ENCODE data around the gene PYY.

PYY gene

DNA sequence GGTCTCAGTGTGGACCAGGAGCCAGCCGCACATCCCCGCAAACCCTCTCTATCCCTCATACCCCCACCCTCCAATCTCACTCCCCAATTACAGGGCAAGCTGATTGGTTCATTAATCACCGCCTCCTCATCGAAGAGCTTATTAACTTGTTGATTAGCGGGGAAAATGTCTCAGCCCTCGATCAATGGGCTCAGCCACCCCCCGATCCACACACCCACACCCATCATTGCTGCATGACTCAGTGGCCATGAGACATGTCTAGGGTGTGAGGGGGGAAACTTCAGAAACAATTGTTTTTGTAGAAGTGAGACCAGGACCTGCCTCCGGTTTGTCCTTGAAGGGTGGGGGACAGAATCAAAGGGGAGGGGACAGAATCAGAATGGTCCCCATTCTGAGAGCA lies 2.5 kb upstream of the PYY start:
- TF ChIP-seq, protein P1, sequence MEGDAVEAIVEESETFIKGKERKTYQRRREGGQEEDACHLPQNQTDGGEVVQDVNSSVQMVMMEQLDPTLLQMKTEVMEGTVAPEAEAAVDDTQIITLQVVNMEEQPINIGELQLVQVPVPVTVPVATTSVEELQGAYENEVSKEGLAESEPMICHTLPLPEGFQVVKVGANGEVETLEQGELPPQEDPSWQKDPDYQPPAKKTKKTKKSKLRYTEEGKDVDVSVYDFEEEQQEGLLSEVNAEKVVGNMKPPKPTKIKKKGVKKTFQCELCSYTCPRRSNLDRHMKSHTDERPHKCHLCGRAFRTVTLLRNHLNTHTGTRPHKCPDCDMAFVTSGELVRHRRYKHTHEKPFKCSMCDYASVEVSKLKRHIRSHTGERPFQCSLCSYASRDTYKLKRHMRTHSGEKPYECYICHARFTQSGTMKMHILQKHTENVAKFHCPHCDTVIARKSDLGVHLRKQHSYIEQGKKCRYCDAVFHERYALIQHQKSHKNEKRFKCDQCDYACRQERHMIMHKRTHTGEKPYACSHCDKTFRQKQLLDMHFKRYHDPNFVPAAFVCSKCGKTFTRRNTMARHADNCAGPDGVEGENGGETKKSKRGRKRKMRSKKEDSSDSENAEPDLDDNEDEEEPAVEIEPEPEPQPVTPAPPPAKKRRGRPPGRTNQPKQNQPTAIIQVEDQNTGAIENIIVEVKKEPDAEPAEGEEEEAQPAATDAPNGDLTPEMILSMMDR (conservative IDR thresholded peaks at IDR 0.05; ENCODE audit: low read depth, low read length) = no peak
- no peak for DNase-seq (ENCODE audit: low read depth)
- no peak overlapping the region for H3K4me3 ChIP-seq (ENCODE audit: low read depth, low read length)

DNA sequence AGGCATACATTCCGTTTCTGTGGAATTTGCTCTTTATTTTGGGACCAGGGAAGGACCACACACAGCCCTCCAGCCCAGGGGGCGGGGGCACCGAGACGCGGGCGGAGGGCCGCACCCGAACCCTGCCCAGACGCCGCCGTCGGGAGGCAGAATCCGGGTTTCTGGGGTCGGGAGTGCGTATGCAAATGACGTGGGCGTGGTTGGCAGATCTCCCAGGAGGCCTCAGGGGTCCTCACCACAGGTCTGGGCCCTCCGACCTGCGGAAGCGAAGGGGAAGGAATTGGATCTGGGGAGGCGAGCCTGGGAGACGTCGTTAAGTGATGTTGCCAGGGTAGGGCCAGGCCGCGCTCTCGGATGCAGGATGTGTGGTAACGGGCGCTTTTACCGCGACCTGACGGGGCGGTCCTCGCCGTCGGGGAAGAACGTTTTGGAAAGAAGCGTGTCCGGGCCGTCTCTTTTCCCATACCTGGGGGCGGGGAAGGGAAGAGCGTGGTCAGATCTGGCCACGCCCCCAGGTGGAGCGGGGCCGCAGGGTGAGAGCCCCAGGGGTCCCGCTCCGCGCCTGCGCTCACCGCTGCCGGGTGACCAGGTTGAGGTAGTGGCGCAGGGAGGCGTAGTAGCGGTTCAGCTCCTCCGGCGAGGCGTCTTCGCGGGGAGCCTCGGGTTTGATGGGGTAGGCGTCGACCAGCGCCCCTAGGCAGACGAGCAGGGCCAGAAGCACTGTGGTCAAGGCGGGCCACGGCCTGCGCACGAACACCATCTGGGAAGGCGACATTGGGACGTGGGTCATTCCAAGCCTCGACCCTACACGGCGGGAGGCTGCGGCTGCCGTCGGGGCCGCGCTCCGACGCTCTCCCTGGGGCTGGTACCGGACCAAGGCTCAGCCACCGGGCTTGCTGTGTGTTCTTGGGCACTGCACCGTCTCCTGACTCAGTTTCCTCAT lies 745 bp downstream of the PYY start:
- DNase-seq (ENCODE audit: low read depth) = peak; percentile 39
- no peak overlapping the region for H3K4me3 ChIP-seq (ENCODE audit: low read depth, low read length)
- TF ChIP-seq, protein P1 (conservative IDR thresholded peaks at IDR 0.05; ENCODE audit: low read depth, low read length) = no peak

DNA sequence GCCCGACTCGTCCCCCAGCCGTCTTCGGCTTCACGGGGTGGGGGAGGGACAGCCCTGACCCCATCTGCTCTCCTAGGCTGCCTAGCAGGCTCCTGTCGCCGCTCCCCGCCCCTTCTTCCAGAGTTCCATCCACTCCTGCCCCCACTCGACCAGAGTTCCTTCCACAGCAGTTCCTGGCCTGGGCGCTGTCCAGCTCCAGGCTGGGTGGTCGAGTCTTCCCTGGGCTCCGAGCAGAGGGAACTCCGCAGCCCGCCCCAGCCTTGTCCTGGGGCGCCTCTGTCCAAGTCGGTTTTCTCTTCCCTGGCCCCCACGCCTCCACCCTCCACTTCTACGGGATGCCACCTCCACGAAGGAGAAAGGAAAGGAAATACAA lies 1.4 kb downstream of the PYY start:
- no peak overlapping the region for H3K4me3 ChIP-seq (ENCODE audit: low read depth, low read length)
- TF ChIP-seq, protein P1 (conservative IDR thresholded peaks at IDR 0.05; ENCODE audit: low read depth, low read length) = no peak
- no peak for DNase-seq (ENCODE audit: low read depth)

DNA sequence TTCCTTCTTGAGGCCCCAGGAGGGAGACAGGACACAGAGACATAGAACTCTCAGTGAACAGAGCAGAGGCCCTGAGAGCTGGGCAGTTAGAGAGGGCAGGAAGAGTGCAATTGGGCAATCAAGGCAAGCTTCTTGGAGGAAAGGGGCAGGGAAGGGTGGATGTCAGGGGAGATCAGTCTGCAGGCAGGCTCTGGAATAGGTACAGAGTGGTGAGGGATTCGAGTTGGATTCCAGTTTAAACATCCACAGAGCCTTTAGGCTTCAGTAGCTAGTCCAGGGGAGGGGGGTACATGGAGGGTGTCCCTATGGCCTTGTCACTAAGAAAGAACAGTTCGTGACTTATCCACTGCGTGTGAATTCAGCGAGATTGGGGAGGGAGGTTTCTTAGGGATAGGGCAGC lies 2.0 kb downstream of the PYY start:
- TF ChIP-seq, protein P1 (conservative IDR thresholded peaks at IDR 0.05; ENCODE audit: low read depth, low read length) = no peak

DNA sequence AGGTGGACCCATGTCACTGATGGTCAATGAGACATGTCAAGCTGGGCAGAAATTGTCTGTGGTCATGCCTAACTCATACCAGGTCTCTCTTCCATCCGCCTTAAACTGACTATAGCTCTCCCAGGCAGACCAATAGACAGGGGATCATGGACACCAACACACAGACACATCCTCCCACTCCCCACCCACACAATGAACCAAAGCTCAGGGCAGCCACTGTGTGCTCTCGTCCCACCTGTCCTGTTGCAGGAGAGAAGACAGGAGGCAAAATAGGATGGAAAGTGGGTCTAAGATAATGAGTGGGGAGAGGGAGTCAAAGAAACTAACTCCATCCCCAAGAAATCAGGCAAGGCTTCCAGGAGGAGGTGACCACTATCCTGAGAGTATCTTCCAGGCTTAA lies 3.2 kb downstream of the PYY start:
- no peak for DNase-seq (ENCODE audit: low read depth)
- TF ChIP-seq, protein P1 (conservative IDR thresholded peaks at IDR 0.05; ENCODE audit: low read depth, low read length) = no peak
- H3K4me3 ChIP-seq (ENCODE audit: low read depth, low read length) = no peak overlapping the region

More for the DNA sequence above, 2.0 kb downstream of the PYY start:
- H3K4me3 ChIP-seq (ENCODE audit: low read depth, low read length) = no peak overlapping the region
- DNase-seq (ENCODE audit: low read depth) = no peak

DNA sequence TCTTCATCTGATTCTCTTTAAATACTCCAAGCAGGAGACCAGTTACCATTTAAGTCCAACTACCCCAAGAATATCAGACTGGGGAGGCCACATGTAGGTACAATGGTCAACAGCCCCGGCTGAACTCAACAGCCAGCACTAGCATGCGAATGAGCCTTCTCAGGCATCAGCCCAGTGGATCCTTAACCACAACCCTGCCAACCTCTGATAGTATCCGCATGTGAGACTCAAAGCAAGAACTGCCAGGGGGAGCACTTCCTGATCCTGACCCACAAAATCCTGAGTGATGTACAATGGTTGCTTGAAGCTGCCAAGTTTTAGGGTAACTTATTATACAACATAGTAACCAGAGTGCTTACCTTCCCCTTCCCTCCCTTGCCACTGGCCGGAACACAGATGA lies 4.0 kb downstream of the PYY start:
- TF ChIP-seq, protein P1 (conservative IDR thresholded peaks at IDR 0.05; ENCODE audit: low read depth, low read length) = peak; percentile 6
- no peak overlapping the region for H3K4me3 ChIP-seq (ENCODE audit: low read depth, low read length)
- DNase-seq (ENCODE audit: low read depth) = no peak

DNA sequence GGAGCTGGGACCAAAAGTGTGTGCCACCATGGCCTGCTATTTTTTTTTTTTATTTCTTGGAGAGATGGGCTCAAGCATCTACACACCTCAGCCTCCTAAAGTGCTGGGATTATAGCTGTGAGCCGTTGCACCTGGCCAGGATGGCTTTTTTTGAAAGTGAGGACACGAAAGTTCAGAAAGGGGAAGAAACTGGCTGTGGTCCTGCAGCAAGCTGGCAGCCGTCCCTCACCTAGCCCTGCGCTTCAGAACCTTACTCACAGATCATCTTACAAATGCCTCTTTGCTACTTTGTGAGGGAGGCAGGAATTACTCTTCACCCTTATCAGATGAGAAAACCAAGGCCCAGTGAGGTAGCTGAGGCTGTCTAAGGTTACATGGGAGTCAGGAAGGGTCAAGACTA lies 7.0 kb downstream of the PYY start:
- no peak overlapping the region for H3K4me3 ChIP-seq (ENCODE audit: low read depth, low read length)
- no peak for DNase-seq (ENCODE audit: low read depth)
- TF ChIP-seq, protein P1 (conservative IDR thresholded peaks at IDR 0.05; ENCODE audit: low read depth, low read length) = no peak

Measured in choroid plexus epithelial cell (primary cell).